GM21723 (cell line): Measurements from ENCODE around the gene ZMYND11.
"Not testable (repeated sequence)": the region's sequence is repeated elsewhere in the genome, so short reads cannot be mapped to it uniquely, and the experiment has no call there.

ENCODE experiments used
- ATAC-seq: cut with Tn5 transposase; IDR thresholded peaks from one replicate; pipeline ENCODE4 v1.9.1; 2021; ENCODE audit warnings: mild to moderate bottlenecking, moderate library complexity; ENCODE audit not compliant: unreplicated experiment

ZMYND11 gene

DNA sequence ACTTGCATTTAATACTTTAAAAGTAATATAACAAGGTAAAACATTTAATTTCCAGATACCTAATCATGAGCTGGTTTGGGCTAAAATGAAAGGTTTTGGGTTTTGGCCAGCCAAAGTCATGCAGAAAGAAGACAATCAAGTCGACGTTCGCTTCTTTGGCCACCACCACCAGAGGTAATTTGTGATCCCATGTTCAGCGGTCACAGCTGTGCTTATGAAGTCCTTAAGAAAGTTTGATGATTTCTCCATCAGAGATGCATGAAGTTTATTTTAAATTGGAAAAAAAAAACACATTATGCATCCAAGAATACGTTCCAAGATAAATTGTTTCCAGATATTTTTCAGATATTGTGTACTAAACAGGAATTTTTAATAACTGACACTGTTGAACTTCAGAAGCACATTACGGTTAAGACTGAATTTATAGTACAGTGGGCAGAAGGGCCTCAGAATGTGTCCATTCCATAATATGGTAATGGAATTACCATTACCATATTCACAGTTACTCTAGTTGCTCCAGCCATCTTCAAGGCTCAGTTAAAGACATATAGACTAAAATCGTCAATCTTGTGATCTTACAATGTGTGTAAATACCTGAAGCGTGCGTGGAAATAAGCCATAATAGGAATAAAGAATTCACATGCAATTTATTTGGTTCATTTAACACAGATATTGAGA is 106.8 kb downstream of the ZMYND11 start:
- no peak for ATAC-seq

DNA sequence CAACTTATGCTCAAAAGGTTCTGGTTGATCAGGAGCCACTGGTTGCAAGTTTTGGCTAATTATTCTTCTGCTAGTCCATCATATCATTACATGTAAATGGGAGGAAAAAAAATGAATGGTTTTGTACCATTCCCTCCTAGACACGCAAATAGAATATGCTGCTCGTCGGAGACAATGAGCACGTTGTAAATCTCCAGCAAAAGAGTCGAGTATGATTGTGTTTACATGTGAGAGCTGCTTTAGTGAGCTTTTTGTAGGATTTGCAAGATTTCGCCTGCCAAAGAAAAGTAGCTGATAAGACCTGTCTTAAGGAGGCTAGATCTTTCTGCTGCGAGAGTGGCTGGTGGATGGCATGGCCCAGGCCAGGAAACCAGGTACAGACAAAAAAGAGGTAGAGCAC is 109.0 kb downstream of the ZMYND11 start:
- ATAC-seq = no peak

DNA sequence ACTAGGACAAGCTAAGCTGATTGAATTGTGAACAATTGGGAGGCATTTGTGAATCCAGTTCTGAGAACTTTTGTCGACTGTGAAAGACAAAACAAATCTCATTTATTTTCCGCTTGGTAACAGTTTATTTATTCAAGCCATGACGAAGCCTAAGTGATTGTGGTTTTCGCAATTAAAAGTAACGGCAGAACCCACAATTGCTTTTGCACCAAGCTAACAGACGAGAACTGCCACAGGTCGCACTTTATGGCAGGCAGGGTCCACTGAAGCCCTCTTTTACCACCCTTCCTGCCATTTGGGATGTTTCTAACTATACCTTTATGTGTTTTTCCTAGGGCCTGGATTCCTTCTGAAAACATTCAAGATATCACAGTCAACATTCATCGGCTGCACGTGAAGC is 111.2 kb downstream of the ZMYND11 start:
- ATAC-seq = no peak

DNA sequence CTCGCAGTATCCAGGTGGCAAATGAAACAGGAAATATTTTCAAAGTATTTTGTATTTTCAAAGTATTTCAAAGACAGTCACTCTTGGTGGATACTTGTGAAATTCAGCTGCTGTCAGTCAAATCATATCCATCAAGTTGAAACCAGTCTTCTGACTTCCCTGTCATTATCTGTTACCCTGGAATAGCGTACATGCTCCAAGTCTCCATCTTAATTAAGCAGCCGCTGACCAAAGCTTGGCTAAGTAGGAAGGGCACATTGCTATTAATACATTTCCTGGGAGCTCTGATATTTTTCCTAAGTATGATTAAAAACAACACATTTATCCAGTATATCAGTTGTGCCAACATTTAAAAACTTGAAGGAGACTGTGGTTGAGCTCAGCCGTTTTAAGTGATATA is 112.2 kb downstream of the ZMYND11 start:
- no peak for ATAC-seq

DNA sequence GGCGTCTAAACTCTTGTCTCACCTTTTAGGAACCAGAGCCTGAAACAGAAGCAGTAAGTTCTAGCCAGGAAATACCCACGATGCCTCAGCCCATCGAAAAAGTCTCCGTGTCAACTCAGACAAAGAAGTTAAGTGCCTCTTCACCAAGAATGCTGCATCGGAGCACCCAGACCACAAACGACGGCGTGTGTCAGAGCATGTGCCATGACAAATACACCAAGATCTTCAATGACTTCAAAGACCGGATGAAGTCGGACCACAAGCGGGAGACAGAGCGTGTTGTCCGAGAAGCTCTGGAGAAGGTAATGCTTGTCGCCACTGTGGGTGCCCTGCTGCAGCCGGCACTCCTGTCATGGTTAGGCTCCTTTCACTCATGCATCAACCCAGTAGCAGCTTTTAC is 113.1 kb downstream of the ZMYND11 start:
- no peak for ATAC-seq

DNA sequence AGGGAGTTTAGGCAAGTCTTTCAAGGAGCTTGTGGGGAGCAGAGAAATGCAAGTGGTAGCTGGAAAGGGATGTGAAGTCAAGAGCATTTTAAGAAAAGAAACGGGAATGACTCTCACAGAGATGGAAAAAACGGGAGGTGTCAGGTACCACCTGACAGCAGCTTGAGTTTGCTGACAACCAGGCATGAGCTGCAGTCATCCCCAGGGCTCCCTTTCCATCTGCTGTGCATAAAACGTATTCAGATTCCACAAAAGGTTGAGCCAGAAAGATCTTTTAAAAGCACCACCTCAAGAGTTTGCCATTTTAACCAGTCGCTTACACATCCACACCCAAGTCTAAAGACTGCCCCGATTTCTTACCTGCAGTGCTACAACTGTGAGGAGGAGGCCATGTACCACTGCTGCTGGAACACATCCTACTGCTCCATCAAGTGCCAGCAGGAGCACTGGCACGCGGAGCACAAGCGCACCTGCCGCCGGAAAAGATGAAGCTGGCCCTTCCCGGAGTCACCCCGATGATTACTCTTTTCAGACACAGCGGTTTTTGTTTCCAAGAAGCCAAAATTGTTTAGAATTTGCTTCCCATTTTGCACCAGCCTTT is 116.8 kb downstream of the ZMYND11 start:
- ATAC-seq = no peak

DNA sequence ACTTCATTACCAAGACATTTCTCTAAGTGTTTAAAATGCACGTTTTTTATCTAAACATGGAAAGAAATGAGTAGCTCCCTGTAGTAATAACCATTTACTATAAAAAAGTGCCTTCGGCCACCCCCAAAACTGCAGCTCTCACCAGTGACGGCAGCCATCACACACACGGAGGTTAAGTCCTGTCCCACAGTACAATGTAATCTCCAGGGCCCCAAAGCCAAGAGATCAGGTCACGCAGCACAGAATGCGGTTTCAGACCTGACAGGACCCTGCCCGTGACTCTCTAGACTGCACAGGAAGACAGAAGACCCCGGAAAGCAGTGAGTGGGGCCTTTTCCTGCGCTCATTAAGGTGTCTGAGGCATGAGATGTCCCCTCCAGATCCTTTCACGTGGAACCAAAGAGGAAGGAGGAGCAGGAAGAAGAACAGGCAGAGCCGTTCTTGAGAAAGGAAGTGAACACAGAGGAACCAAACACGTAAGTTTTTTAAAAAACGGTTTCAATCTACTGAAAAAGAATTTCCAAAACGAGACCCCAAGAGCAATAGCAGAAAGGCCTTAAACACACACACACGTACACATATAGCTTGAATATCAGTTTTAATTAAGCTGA is 125.7 kb downstream of the ZMYND11 start:
- no peak for ATAC-seq

DNA sequence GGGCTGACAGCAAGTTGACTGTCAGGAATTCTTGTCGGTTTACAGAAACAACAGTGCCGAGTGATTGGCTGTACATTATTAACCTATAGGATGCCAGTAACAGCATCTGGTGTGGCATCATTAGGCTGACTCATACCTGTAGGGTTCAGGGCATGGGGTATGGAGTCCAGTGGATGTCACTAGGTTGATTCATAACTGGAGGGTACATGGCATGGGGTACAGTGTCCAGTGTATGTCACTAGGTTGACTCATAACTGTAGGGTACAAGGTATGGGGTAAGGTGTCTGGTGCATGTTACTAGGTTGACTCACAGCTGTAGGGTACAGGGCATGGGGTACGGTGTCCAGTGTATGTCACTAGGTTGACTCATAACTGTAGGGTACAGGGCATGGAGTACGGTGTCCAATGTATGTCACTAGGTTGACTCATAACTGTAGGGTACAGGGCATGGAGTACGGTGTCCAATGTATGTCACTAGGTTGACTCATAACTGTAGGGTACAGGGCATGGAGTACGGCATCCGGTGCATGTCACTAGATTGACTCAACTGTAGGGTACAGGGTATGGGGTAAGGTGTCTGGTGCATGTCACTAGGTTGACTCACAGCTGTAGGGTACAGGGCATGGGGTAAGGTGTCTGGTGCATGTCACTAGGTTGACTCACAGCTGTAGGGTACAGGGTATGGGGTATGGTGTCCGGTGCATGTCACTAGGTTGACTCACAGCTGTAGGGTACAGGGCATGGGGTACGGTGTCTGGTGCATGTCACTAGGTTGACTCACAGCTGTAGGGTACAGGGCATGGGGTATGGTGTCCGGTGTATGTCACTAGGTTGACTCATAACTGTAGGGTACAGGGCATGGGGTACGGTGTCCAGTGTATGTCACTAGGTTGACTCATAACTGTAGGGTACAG is 129.2 kb downstream of the ZMYND11 start:
- ATAC-seq = not testable (repeated sequence)

DNA sequence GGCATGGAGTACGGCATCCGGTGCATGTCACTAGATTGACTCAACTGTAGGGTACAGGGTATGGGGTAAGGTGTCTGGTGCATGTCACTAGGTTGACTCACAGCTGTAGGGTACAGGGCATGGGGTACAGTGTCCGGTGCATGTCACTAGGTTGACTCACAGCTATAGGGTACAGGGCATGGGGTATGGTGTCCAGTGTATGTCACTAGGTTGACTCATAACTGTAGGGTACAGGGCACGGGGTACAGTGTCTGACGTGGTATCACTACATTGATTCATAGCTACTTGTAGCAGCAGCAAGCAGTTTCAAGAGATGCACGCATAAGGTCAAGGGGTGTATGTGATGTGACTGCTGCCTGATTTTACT is 129.8 kb downstream of the ZMYND11 start:
- ATAC-seq = not testable (repeated sequence)

DNA sequence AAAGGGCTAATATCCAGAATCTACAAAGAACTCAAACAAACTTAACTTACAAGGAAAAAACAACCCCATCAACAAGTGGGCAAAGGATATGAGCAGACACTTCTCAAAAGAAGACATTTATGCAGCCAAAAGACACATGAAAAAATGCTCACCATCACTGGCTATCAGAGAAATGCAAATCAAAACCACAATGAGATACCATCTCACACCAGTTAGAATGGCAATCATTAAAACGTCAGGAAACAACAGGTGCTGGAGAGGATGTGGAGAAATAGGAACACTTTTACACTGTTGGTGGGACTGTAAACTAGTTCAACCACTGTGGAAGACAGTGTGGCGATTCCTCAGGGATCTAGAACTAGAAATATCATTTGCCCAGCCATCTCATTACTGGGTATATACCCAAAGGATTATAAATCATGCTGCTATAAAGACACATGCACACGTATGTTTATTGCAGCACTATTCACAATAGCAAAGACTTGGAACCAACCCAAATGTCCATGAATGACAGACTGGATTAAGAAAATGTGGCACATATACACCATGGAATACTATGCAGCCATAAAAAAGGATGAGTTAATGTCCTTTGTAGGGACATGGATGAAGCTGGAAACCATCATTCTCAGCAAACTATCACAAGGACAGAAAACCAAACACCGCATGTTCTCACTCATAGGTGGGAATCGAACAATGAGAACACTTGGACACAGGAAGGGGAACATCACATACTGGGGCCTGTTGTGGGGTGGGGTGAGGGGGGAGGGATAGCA is 130.7 kb downstream of the ZMYND11 start:
- ATAC-seq = not testable (repeated sequence)

DNA sequence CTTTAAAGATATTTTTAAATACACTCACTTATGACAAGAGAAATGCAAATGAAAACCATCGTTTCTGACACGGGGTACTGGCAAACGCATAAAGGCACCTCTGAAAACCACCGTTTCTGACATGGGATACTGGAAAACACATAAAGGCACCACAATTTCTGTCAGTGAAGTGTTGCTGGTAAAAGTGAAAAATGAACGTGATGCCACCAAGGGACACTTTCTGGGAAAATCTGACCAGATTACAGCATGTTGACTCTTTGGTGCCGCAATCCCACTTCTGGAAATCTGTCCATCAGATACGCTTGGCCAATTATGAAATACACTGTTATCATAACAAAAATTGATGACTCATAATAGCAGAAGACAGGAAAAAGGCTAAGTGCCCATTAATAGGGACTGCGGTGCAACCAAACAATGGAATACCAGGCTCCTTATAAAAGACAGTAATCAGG is 131.7 kb downstream of the ZMYND11 start:
- ATAC-seq = no peak

DNA sequence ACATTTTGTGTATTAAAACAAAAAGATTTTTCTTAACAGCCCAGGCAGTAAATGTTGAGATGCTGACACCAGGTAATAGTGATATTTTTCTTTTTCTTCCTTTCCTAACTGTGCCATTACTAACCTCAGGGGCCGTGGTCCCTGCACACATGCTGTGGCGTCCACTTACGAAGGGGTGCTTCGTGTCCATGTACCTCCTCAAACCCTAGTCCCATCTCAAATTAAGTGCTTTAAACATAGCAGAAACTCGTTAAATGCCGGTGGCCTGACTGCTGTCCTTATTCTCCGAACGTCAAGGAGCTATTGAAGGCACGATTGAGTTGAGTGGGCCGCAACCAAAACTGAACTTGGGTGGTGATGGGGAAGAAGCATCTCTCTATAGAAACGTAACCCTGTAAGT is 132.4 kb downstream of the ZMYND11 start:
- ATAC-seq = no peak

DNA sequence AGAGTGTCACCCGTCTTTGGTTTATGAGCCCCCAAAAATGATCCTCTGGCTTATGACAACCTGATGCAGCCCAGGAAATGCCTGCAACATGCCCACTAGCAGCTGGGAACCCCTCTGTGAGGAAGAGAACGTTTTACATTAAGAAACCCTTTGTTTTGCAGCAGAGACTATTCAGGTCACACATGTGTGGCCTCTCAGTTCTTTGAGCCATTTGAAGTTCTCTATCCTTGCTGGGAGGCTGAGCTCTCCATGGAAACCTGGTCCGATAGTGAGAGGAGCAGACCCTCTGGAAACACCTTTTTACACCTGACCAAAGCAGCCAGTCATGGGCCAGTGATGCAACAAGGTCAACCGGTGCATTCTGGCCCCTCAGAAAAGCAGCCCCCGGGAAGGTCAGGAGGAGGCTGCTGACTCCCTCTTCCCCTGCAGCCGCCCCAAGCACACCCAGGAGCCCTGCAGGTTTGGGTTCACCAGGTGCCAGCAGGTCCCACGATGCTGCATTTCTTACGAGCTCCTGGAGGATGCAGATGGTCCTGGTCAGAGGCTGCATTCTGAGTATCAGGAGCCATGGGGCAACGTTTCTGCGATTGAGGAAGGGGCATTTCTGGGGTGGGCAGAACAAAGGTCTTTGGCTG is 134.3 kb downstream of the ZMYND11 start:
- no peak for ATAC-seq

DNA sequence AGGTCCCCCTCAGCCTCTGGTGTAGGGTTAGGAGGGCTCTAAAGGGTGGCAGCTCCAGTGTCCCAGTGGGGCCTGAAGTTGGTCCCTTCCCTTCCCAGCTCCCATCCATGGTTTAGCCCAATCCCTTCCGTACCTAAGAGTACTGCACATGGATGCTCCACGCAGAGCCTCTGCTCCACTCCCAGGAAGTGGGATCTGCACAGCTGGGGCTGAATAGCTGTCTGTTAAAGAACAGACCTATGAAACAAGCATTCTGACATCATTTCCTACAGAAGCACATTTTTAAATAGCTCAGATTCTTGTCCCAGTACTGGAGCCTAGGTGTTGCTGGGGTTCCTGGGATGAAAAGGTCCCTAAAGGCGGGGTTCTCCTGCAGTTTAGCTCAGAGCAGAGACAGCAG is 135.9 kb downstream of the ZMYND11 start:
- no peak for ATAC-seq

DNA sequence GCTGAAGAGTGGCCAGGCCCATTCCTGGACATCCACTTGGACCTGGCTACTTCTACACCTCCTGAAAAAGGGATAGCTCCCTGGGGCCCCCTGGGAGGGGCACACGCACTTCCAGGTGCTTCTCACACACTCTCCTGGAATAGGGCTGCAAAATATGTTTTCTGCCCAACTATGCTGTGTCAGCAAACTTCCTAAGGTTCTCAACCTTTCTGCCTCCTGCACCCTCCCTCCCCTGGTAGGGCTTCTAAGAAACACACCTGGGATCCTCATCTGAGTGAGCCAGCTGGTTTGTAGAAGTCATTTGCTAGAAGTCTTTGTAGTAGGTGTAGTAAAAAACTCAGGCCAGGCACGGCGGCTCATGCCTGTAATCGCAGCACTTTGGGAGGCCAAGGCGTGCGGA is 136.5 kb downstream of the ZMYND11 start:
- no peak for ATAC-seq

DNA sequence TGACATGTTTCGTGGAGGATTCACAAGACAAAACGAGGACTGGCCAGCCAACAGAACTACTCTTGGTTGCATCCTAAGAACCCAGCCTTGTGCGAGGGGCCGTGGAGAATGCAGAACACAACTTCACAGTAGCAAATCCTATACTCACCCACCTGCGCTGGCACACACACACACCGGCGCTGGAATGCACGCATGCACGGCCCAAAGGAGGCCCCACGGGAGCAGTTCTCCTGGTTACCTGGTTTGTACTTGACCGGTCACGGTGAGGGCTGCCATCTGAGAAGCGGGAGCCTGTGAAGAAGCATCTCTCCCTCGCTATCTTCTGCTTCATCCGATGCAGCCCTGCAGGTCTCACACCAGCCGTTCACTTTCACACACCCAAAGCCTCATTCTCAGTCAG is 137.8 kb downstream of the ZMYND11 start:
- ATAC-seq = no peak

DNA sequence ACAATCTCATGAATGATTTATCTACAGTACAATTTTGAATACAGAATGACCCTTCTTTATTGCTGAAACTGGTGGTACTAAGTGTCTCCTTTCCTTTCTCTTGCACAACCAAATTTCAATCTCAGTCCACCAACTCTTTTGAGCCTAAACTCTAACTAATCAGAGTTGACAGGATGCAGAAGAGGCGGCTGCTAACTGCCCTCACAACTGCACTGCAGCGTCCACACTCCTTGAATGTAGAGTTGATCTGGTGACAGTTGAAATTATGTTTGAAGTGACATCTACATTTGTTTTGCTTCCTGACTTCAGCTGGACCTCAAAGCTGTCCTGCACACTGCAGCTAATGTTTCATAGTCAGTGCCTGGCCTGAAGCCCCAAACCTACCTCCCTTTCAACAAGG is 139.6 kb downstream of the ZMYND11 start:
- ATAC-seq = no peak

DNA sequence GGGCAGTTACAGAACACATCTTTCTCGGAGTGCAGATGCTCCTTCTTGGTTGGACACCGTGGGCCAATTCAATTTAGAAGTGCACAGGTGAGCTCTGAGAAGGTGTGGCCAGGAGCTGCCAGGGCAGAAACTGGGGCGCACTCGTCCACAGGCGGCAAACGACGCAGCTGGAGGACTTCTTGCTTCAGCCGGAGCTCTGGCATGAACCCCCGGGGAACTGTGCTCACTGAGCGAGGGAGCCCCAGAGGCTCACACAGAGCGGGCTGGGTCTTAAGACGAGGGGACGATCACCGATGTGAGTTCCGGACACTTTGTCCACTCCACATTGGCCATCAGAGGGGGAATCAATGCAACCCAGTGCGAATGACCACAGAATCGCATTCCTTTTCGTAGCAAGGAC is 140.4 kb downstream of the ZMYND11 start:
- ATAC-seq = no peak

DNA sequence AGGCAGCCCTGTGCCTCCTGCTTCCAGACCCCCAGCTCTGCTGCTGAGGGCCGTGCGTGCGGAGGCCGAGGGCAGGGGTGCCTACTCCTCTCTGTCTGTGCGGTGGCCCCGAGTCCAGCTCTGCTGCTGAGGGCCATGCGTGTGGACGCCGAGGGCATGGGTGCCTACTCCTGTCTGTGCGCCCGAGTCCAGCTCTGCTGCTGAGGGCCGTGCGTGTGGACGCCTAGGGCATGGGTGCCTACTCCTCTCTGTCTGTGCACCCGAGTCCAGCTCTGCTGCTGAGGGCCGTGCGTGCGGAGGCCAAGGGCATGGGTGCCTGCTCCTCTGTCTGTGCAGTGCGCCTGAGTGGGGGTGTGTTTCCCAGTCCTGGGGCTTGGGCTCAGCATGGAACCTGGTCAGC is 142.7 kb downstream of the ZMYND11 start:
- ATAC-seq = no peak

DNA sequence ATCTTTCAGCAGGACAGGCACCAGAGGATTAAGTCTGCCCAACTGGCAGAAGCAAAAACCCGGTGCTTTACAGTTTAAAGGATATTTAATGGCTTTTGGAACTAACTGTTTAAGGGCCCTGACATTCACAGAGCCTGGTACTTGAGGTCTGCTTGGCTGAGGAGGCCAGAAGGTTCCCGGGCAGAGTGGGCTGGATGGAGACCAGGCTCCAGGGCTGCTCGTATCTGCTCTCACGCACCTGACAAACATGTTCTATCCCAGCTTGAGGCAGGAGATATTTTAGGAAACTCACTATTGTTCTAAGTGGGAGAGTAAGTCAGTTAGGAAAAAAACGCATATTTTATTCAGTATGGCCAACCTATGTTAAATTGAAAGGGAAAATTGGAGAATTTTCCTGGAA is 143.5 kb downstream of the ZMYND11 start:
- no peak for ATAC-seq
